ENCODE data around the gene TMEM235. TPM values are rescaled to one million over a fixed set of nuclear protein-coding genes. Genes with fewer than 3 reads are reported as not detected.
A peak's percentile ranks its signal among the peaks of the same experiment; 100 is the strongest.

TMEM235 gene
- total and polyA plus RNA-seq, 9 of the 15 experiments (the other 6 are each of a cell fraction or from before 2014, with no cell fraction given) = not detected

- TF ChIP-seq NRF1 (conservative IDR thresholded peaks at IDR 0.05 in 1 of 2, IDR thresholded peaks at IDR 0.05 in 1 of 2) (0 out of 4 replicates have a peak, but pooled peaks of 1 of the 2 experiments have one; percentile 21), STAT5A (IDR thresholded peaks at IDR 0.05; ENCODE audit: borderline replicate concordance, low read length) (no peak), ARID1B (IDR thresholded peaks at IDR 0.05) (peak; percentile 84), E2F6 (IDR thresholded peaks at IDR 0.05; ENCODE audit: borderline replicate concordance in 1 of 2, extremely low read depth in 1 of 2, insufficient read depth in 1 of 2, insufficient read length in 1 of 2, low read depth in 1 of 2, low read length in 1 of 2, poor library complexity in 1 of 2, severe bottlenecking in 1 of 2) (no peak), MAZ (CRISPR knock-in tag; conservative IDR thresholded peaks at IDR 0.05 in 1 of 2, IDR thresholded peaks at IDR 0.05 in 1 of 2) (peak; percentile 51 to 55; a peak in 2 of 4 replicates), CTCFL (IDR thresholded peaks at IDR 0.05; ENCODE audit: borderline replicate concordance, insufficient read depth, low read depth, low read length, poor library complexity, severe bottlenecking) (peak; percentile 78), ZFP30 (CRISPR knock-in tag; IDR thresholded peaks at IDR 0.05; ENCODE audit: borderline replicate concordance) (no peak), MNT (conservative IDR thresholded peaks at IDR 0.05) (peak in 1 of 2 experiments; percentile 40; a peak in 1 of 4 replicates), MIER1 (IDR thresholded peaks at IDR 0.05; ENCODE audit: low read depth) (peak; percentile 83; the same call in 1 of the 2 replicates), HIVEP1 (CRISPR knock-in tag; IDR thresholded peaks at IDR 0.05) (no peak), KLF6 (CRISPR knock-in tag; IDR thresholded peaks at IDR 0.05; ENCODE audit: borderline replicate concordance) (no peak), RBM22 (IDR thresholded peaks at IDR 0.05; ENCODE audit: low read depth, low read length, poor library complexity, severe bottlenecking) (no peak), POLR3G (IDR thresholded peaks at IDR 0.05; ENCODE audit: extremely low read depth, insufficient read length, insufficient replicate concordance) (no peak), EWSR1 (IDR thresholded peaks at IDR 0.05; ENCODE audit: borderline replicate concordance, low read depth, partially characterized antibody) (no peak), KDM1A (IDR thresholded peaks at IDR 0.05) (peak; percentile 9 to 44; a peak in 1 of 4 replicates), ZNF695 (CRISPR knock-in tag; IDR thresholded peaks at IDR 0.05) (no peak), IFI16 (CRISPR knock-in tag; IDR thresholded peaks at IDR 0.05) (no peak), NFIC (IDR thresholded peaks at IDR 0.05) (peak; percentile 79), ZNF699 (CRISPR knock-in tag; IDR thresholded peaks at IDR 0.05; ENCODE audit: insufficient replicate concordance) (no peak), LEF1 (IDR thresholded peaks at IDR 0.05) (peak; percentile 57; the same call in 1 of the 2 replicates), SMARCE1 (IDR thresholded peaks at IDR 0.05) (peak; percentile 83), PHB (CRISPR knock-in tag; IDR thresholded peaks at IDR 0.05) (no peak), EP400 (IDR thresholded peaks at IDR 0.05) (peak; percentile 57; the same call in 1 of the 2 replicates), CC2D1A (IDR thresholded peaks at IDR 0.05) (peak; percentile 94), GTF2F1 (IDR thresholded peaks at IDR 0.05; ENCODE audit: low read depth, low read length) (no peak)
Measured at GRCh38 chr17:78289802-78290363, 58.5 kb downstream of the TMEM235 start (continued).
